ENCODE data around the gene SERINC2. TPM values are rescaled to one million over a fixed set of nuclear protein-coding genes. Genes with fewer than 3 reads are reported as not detected.

Gene SERINC2
- total and polyA plus RNA-seq, 2 of the 4 experiments (the other 2 are of a cell fraction), result 2.0 to 59.5 TPM

GRCh38 chr1:31397360-31398095, 15.5 kb upstream of the SERINC2 start:
- Histone ChIP-seq H3K4me3 (ENCODE audit: insufficient read depth, low read depth, low read length) (no peak overlapping the region), H2BK5ac (ENCODE audit: low read depth, low read length, poor library complexity, severe bottlenecking) (peak overlapping the region; percentile 93), H3K4me1 (ENCODE audit: control insufficient read depth, insufficient read depth, low read length) (peaks cover 14% of the 10 kb centered on the region), H3K79me1 (ENCODE audit: low read depth in 1 of 2, low read length in 2 of 2) (peaks cover 0 to 2% of the 10 kb centered on the region in 2 experiments; a peak in 1 of 4 replicates), H3K27ac (ENCODE audit: insufficient read depth, low read length) (peak overlapping the region; percentile 58), H4K5ac (ENCODE audit: low read depth, low read length) (peak overlapping the region; percentile 65), H3K9me3 (ENCODE audit: control insufficient read depth, insufficient read depth, low read length) (no peaks in the 10 kb centered on the region), H2AFZ (replicated peaks; ENCODE audit: low read length, poor library complexity) (peak overlapping the region; percentile 64), H3K4me2 (ENCODE audit: low read depth, low read length) (peak overlapping the region; percentile 3; the same call in 1 of the 2 replicates), H2BK15ac (ENCODE audit: low read depth, low read length) (peak overlapping the region; percentile 82; the same call in 1 of the 3 replicates), H2BK120ac (ENCODE audit: low read depth, low read length) (peak overlapping the region; percentile 93), H2AK9ac (replicated peaks; ENCODE audit: low read depth, low read length, poor library complexity) (peak overlapping the region; percentile 91), H4K8ac (ENCODE audit: low read depth in 2 of 2, low read length in 2 of 2) (peak overlapping the region in 1 of 2 experiments; percentile 88; a peak in 3 of 4 replicates), H4K91ac (ENCODE audit: insufficient read depth, low read depth, low read length) (peak overlapping the region; percentile 84), H3K36me3 (ENCODE audit: control insufficient read depth, insufficient read depth, low read length) (no peaks in the 10 kb centered on the region), H3K56ac (ENCODE audit: extremely low read depth, insufficient read depth, low read length) (peak overlapping the region; percentile 57), H2BK20ac (ENCODE audit: low read depth, low read length) (peak overlapping the region; percentile 70), H4K20me1 (ENCODE audit: insufficient read depth, low read length) (no peaks in the 10 kb centered on the region), H3K23ac (ENCODE audit: low read depth, low read length) (peak overlapping the region; percentile 85), H3K14ac (replicated peaks; ENCODE audit: low read depth, low read length) (peak overlapping the region; percentile 75; the same call in 1 of the 2 replicates), H3K4ac (ENCODE audit: low read depth, low read length) (peak overlapping the region; percentile 93), H3K27me3 (ENCODE audit: control insufficient read depth, insufficient read depth, low read length) (no peaks in the 10 kb centered on the region), H2AK5ac (ENCODE audit: low read depth, low read length) (peak overlapping the region; percentile 87), H3K9ac (ENCODE audit: low read depth, low read length) (no peak overlapping the region), H3K18ac (ENCODE audit: low read depth, low read length) (peak overlapping the region; percentile 66), H3K9me1 (ENCODE audit: insufficient read depth, low read length) (peaks cover 10% of the 10 kb centered on the region)
- no TSS peak for BruUV-seq (replicated peaks)
- ATAC-seq (ENCODE audit: low read depth), result peak; percentile 48
- CTCF ChIA-PET, result interaction anchor here (0.8 to 5.5 kb wide), 6 partner anchors 14 to 152 kb away, joined by 3 to 61 read pairs (median 6); no protein-coding TSS in a partner anchor
- peak; percentile 38 for DNase-seq
- TF ChIP-seq RAD21 (IDR thresholded peaks at IDR 0.05; ENCODE audit: low read length) (no peak), MAZ (IDR thresholded peaks at IDR 0.05; ENCODE audit: borderline replicate concordance, low read depth, low read length) (no peak; the same call in 1 of the 2 replicates), USF2 (IDR thresholded peaks at IDR 0.05; ENCODE audit: low read depth, low read length) (no peak), NFE2L2 (IDR thresholded peaks at IDR 0.05; ENCODE audit: low read depth, low read length) (no peak), SMC3 (IDR thresholded peaks at IDR 0.05; ENCODE audit: low read depth, low read length) (no peak), RFX5 (IDR thresholded peaks at IDR 0.05; ENCODE audit: low read depth, low read length) (no peak)
- POLR2A ChIA-PET (ENCODE audit: unreplicated experiment), result no interaction called here
- dilution Hi-C loops (cut with HindIII; ENCODE audit: low sequenced_read_pairs, unreplicated experiment) (no loop called here), intact Hi-C loops (cut with micrococcal nuclease) (no loop called here), in situ Hi-C loops (cut with MboI; ENCODE audit: low sequenced_read_pairs) (no loop called here)
- no CpG with 5 or more reads among the region's 4 CpGs for WGBS, 2 experiments (ENCODE audit: extremely low coverage in 2 of 2, insufficient read length in 1 of 2)

Measured in IMR-90 (cell line).